NCI-H2227 (cell line): ENCODE data around the gene OSBP2.
"Not testable (repeated sequence)": the region's sequence is repeated elsewhere in the genome, so short reads cannot be mapped to it uniquely, and the experiment has no call there.

Source experiments
- DNase-seq: peaks from one replicate; lab custom pipeline; 2025; ENCODE audit not compliant: unreplicated experiment; lab: John Stamatoyannopoulos, UW

Gene OSBP2

DNA sequence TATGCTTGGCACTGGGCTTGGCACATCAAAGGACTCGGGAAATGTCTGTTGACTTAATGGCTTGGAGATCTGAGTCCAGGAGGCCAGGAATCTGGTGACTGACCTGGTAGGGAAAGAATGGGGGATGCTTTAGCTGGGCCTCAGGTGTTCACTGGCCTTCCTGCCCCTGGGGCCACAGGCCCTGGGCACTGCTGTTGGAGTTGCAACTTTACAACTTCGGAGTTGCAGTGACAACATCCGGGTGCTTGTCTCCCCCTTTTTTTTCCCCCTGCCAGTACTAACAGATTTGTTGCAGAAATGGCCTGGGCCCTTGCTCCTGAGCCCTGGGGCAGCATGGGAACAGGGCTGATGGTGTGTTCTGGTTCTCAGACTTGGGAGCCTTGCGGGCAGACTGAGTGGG is 23.8 kb downstream of the OSBP2 start:
- DNase-seq, result no peak

DNA sequence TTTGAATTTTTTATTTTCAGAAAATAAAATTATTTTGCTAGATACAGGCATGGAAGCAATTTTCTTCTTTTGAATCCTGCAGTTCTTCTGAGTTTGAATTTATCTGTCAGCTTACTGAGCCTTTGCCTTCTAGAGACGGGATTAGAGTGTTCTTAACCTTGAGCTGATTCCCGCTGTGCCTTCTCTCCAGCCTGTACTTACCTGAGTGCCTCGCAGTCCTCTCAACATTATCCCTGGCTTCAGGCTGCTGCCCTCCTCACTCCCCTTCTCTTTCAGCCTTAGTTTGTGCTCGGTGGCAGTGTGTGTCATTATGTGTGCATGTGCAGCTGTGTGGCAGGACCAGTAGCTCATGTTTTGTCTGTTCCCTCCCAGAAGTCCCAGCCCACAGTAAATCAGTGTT is 24.3 kb downstream of the OSBP2 start:
- DNase-seq, result peak; percentile 60

DNA sequence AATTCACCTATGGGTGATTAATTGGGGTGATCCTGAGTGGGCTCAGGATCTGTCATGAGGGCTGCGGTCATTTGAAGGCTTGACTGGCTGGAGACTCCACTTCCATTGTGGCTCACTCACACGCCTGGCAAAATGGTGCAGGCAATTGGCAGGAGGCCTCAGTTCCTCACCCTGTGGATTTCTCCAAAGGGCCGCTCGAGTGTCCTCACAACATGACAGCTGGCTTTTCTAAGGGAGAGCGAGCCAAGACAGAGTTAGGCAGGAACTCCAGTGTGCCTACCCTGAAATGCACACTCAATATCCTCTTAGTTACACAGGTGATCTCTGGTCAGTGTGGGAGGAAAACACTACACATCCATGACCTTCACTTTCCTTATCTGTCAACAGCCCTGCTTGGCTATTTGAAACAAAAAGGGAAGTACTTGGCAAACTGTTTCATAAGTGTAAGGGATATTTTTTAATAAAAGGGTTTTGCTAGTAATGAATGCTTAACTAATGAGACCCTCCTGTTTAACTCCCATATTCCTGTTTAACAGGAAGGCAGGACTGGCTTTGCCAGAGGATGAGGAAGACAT is 25.7 kb downstream of the OSBP2 start:
- no peak for DNase-seq

DNA sequence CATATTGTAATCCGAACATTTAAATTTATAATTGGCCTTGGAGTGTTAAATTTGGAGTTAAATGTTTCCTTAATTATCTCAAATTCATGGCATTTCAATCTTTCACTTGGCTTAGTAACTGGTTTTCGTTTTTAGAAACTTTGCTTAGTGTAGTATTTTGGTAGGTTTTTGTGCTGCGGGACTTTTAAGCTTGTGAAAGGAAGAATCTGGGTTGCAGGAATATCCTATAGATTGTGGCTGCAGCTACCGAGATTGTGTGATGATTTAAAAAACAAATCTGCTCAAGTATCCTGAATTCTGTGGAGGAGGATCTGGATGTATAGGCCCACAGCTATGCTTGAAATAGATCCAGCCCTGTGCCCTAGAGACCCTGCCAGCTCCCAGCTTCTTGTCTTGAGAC is 27.1 kb downstream of the OSBP2 start:
- no peak for DNase-seq

DNA sequence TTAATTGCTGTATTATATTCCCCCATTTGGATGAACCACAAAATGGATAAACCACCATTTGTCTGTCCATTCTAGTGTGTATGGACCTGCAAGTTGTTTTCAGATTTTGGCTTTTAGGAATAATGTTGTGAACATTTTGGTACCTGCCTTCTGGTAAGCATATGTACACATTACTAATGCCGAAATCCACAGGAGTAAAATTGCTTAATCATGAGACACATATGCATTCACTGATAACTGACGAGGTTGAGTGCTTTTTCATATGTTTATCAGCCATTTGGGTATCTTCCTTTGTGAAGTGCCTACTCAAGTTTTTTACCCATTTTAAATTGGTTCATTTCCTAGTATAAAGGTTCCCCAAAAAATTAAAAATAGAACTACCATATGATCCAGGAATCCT is 34.2 kb downstream of the OSBP2 start:
- DNase-seq, result no peak

DNA sequence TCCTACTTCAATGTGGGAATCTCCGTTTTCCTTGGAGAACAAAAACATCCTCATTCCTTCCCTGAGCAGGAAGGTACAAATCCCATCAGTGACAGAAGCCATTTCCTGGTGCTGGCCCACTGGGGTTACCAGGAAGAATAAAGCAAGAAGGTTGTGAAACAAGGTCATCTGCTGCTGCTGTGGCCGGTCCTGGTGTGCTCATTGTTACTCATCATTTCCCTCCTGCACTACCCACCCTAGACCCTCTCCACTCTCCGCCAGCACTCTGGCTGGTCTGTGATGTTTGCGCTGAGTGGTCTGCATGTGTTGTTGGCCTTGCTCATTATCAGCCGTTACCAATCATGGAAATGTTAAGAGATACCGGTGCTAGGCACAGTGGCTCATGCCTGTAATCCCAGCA is 37.0 kb downstream of the OSBP2 start:
- DNase-seq, result no peak

DNA sequence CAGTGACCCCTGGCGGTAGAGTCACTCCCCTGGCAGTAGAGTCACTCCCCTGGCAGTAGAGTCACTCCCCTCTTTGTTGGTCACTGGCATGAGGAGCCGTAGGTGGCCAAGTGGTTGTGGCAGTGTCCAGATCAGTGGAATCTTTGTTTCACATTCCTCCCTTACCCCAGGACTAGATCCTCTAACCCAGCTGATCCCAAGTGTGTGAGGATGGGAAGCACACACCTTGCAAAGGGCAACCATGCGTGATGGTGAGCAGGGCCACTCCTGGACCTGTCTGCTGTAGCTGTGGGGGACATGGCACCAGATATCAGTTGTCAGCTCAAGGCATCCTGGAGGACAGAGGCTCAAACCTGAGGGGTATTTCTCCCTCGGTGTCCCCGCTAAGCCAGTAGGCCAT is 37.8 kb downstream of the OSBP2 start:
- DNase-seq, result no peak

DNA sequence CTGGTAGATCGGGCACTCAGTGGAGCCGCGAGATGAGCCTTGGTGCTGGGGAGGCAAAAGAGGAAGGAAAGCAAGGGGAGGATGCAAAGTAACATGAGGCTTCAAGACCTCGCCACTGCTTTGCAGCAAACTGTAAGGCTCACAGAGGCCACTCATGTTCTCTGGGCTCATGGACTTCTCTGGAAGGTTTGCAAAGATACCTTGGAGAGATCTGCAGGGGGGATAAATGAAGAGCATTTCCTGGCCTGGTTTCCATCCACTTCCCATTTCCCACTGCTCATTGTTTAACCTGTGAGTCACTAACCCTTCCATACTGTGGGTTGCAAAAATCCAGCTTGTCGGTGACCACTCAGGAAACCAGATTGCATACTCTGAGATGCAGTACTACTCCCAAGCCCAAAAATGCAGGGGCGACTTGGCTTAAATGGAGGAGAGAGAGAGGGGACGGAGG is 38.5 kb downstream of the OSBP2 start:
- DNase-seq, result no peak

DNA sequence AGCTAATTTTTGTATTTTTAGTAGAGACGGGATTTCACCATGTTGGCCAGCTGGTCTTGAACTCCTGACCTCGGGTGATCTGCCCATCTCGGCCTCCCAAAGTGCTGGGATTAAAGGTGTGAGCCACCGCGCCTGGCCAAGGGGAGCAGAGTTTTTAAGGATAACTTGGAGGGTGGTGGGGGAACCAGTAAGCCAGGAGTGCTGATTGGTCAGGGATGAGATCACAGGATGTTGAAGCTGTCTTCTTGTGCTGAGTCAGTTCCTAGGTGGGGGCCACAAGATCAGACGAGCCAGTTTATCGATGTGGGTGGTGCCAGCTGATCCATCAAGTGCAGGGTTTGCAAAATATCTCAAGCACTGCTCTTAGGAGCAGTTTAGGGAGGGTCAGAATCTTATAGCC is 45.3 kb downstream of the OSBP2 start:
- not testable (repeated sequence) for DNase-seq

DNA sequence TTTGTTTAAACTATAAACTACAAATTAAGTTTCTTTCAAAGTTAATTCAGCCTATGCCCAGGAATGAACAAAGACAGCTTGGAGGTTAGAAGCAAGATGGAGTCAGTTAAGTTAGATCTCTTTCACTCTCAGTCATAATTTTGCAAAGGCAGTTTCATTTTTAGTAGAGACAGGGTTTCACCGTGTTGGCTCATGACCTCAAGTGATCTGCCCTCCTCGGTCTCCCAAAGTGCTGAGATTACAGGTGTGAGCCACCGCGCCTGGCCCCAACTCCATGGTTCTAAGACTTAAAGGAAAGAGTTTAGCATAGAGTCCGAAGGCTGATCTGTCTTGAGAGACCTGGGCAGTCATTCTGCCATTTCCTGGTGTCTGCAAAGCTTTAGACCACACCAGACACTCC is 45.8 kb downstream of the OSBP2 start:
- DNase-seq, result not testable (repeated sequence)

DNA sequence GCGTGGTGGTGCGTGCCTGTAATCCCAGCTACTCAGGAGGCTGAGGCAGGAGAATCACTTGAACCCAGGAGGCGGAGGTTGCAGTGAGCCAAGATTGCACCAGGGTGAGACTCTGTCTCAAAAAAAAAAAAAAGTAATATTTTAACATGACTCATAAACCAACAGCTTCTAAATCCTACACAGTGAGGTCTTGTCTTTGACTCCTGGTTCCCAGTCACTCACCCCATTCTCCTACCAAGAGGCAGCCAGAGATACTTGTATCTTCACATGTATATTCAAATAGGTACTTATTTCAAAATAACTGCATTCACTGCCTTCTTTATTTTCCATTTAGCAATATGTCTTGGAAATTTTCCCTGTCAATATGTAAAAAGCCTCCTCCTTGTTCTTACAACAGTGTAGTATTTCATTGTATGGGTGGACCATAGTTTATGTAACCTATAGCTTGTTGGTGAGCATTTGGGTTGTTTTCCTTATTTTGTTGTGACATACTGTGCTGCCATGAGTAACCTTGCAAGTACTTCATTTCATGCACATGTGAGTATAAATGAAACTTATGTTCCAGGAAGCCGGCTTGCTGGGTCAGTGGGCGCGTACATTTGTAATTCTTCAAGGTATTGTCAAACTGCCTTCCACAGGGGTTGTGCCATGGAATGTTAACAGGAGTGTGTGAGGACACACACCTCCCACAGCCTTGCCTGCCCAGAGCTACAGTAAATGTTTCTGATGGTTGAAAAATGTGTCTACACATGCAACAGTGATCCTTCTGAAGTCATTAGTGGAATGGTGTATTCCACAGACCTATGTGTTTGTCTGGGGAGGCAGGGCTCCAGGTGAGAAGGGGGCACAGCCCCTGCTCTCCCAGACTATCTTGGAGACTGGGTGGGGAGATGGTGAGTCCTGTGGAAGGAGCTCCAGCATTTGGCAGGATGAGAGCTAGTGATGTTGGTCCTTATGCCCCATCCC is 47.9 kb downstream of the OSBP2 start:
- no peak for DNase-seq

DNA sequence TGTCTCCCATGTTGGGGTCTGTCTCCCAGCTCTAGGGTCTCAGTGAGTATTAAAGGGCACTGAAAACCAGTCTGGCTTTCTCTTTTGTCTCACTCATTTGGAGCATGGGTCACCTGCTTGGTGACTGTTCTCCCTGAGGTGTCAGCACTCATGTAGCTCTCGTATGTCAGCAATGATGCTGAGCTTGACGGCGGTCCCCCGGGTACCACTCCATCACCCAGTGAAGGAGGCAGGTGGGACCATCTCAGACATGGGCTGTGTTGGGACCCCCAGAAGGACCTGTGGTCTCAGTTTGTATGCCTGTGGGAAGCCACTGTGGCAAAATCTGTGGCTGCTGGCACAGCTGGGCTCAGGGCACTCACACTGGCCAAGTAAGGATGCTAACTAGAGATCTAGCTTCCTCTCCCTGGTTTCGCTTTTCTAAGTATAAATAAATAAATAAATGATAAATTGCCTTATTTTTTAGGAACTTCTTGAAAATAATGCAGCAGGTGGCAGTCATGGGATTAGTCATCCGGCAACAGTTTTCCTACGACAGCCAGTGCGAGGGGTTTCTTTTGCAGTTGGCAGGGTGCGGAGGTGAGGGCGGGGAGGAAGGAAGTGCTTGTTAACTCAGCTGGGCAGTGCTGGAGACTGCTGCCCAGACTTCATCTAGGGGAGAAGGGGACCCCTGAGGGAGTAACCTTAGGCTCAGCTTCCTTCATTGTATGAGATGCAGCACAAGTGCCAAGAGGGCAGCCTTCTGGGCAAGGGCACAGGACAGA is 48.8 kb downstream of the OSBP2 start:
- DNase-seq, result no peak

DNA sequence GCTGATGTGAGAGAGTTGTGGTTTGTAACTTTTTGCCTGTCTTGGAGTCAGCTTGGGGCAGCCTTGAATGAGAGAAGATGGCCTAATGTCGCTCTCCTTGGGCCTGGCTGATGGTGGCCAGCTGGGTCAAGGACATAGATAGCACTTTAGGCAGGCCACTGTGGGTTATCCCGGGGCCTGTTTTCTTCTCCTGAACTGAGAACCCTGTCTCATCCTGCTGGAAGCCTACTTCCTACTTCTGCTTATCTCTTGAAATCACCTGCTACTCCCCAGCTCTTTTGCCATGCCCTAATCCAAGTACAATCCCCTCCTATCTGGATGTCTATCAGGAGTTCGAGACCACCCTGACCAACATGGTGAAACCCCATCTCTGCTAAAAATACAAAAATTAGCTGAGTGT is 49.5 kb downstream of the OSBP2 start:
- no peak for DNase-seq

DNA sequence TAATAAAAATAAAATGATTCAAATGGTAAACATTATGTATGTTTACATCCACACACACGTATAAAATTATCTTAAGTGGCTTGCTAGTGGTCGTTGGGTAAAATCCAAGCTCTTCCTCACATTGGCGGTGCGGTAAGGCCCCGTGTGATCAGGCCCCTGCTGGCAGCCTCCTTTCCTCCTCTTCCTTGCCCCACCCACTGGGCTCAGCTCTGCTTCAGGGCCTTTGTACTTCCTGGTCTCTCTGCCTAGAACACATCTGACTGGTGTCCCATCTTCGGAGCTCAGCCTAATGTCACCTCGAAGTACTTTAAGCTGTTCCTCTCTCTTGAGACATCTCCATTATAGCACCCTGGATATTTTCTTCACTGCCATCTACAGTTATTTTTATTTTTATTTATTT is 52.8 kb downstream of the OSBP2 start:
- DNase-seq, result no peak

DNA sequence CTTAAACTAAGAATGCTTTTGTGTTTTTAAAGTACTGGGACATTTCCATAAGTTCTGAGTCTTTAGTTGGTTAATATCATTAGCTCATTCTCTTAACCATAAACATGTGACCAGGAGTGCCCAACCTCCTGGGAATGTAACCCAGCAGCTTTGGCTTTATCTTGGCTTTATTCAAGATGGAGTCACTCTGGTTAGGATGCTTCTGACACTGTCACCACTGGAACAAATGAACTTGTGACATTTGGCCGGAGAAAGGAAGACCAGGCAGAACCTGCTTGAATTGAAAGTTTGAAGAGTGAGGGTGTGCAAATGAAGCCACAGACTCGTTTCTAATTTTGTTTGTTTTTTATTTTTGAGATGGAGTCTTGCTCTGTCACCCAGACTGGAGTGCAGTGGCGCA is 54.6 kb downstream of the OSBP2 start:
- no peak for DNase-seq

DNA sequence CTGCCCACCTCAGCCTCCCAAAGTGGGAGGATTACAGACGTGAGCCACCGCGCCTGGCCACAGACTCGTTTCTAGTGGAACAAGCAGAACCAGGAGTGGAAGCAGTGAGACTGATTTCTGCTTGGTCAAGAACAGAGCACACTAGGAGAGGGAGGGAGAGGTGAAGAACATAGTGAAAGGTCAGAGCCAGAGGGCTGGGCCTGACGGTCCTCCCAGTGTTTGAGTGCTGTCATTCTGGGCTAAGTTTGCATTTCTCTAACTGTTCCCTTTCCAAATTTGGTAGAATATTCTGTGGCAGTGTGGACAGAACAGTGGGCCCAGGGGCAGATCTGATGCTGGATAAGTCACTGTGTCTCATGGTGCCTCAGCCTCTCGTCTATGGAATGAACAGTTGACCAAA is 55.2 kb downstream of the OSBP2 start:
- DNase-seq, result no peak

DNA sequence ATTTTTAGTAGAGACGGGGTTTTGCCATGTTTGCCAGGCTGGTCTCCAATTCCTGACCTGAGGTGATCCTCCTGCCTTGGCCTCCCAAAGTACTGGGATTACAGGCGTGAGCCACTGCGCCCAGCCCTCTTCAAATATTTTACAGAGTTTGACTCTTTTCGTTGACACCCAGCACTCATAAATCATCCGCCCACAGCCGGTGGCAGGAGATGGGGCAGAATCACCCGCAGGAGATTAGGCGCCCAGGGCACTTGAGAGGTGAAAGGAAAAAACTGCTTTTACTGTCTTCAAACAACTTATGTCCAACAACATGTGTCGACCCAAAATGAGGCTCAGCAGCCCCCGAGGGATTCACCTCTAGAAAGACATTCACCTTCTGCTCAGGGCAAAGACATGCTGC is 56.9 kb downstream of the OSBP2 start:
- DNase-seq, result no peak

DNA sequence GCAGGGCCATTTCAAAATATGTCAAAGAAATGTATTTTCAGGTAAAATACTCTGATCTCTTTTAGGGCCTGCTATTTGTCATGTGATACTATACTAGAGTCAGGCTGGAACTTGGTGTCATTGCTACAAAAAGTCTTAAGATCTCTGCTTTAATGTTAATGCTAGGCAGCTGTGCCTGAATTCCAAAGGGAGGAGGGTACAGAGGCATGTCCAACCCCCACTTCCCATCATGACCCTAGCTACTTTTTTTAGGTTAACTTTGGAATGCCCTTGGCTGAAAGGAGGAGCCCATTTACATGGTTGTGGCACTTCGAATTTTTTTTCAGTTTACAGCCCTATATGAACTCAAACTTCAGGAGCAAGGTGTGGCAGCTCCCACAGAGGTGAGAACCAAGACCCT is 58.1 kb downstream of the OSBP2 start:
- DNase-seq, result no peak

DNA sequence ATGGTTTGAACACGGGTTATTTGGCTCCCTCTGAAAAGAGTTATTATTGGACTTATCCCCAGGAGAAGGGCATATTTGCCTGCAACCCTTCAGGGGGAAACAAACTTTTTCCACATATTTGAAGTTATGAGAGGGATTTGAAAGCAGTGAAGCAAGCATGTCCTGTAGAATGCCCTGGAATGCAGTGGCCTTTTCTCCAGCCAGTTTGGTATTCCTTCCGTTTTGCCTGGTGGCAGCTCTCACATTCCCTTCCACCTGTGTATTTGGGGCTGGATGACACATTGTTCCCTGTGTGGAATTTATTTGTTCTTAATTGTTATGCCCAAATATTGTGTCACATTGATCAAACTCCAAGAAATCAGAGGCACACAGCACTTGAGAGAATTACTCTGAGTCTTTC is 59.0 kb downstream of the OSBP2 start:
- no peak for DNase-seq

DNA sequence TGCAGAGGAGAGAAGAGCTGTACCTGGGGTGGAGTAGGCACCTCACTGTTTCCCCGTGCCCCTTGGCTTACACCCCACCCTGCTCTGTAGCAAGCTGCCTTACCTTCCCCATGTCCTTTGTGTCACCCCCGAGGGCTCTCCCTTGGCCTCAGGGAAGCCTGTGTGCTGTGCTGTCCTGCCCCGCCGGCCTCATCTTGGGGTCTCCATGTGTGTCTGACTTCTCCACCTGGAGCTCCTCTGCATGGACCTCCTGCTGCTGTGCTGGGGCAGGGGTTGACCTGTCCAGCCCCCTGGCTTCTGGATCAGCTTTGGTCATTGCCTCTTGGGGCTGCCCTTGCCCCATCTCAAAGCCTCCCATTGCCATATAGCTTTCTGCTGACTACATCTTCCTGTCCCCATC is 59.8 kb downstream of the OSBP2 start:
- DNase-seq, result no peak

DNA sequence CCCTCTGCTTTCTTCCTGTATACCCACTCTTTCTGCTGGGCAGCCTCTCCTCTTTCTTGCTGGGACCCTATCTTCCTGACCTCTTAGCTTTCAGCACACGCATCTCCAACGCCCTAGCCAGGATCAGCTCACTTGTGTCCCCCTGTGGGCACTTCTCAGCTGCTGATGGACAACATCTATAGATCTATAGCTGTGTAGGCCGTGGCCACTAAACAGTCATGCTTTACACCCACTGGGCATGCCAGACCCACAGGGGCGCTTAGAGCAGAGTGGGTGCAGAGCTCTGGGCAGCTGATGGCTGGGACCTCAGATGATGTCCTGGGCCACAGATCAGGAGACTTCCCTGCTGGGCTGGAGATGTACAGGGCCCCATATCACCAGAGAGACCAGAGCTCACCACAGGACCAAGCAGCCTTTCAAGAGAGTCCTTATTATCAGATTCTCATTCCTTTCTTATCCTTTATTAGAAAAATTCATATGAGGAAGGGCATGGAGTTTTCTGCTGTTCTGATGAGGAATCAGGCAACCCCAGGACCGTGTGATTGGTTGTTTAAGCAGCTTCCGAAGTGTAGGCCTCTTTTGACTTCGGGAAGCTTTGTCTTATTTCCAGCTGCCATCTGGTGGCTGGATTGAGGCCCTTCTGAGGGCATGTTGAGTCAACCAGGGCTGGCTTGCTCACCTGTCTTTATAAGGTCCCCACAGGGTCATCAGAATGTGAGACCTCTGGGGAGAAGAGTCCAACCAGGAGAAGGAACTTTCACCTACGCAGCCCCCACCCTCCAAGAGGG is 60.5 kb downstream of the OSBP2 start:
- peak; percentile 59 for DNase-seq
